GM18526 (cell line): ENCODE measurements around the gene SLC38A10.

Experiments
- POLR2A ChIP-seq: IDR thresholded peaks from 3 replicates; pipeline ENCODE4 v1.6.1; 2011; ENCODE audit not compliant: insufficient read length; ENCODE audit errors: extremely low read depth

Gene SLC38A10

DNA sequence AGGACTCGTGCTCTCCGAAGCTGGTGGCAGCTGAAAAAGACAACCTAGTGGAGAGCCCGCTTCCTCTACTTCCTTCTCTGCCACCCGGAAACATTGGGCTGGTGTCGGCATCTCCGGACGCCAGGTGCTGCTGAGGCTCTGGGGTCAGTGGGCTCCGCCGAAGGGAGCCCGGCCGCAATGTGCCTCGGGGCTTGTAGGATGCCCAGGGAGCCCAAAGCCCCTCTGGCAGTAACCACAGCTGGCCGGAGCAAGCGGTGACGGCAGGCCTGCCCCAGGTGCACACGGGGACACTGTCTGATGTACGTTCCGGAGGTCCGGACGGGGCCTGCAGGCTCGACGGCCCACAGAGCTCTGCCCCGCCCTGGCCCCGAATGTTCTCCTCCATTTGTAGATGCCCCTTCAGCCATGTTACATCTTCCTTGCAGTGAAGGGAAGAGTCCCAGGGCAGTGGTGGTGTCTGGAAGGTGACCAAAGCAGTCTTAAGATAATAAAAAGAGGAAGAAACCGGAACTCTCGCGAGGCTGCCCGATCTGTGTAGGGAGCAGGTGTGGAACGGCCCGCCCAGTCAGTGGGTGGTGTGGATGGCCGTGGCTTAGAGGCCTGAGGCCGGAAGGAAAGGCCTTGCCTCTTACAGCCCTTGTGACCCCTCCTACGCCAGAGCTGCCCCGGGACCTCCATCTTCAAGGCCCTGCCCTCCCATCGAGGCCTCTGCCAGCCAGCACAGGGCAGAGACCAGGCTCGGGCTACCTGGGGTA lies 33.3 kb downstream of the SLC38A10 start:
- TF ChIP-seq POLR2A, result no peak

DNA sequence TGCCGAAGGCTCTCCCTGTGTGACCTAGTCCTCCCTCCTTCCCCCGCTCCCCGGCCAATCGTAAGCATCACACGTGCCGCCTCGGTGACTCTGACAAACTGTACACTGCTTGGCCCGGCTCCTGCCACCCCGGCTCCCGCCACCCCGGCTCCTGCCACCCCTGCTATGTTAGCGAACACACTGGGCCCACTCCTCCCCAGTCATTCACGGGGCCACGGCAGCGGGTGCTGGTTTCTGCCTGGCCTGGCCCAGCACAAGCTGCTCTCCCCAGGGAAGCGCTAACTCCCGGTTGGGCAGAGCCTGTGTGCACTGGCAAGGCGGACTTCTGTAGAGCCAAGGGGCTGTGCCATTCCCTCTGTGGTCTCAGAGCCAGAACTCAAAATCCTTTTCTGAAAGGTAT lies 34.0 kb downstream of the SLC38A10 start:
- no peak for TF ChIP-seq POLR2A

DNA sequence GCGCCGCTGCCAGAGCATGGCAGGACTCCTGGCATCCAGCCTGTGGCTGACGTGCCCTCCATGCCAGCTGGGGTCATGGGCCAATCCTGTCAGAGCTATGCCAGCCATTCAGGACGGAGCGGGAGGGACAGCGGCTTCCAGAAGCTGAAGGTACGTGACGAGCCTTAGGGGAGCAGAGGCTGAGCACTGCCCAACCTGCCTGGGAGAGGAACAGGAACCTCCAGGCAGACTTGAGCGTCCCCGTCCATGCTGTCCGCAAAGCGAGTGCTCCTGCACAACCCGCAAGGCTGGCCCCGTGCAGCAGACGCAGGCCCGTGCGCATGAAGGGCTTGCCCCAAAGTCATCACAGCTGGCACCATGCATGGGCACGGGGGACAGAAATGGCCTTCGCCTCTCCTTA lies 34.5 kb downstream of the SLC38A10 start:
- TF ChIP-seq POLR2A, result no peak

DNA sequence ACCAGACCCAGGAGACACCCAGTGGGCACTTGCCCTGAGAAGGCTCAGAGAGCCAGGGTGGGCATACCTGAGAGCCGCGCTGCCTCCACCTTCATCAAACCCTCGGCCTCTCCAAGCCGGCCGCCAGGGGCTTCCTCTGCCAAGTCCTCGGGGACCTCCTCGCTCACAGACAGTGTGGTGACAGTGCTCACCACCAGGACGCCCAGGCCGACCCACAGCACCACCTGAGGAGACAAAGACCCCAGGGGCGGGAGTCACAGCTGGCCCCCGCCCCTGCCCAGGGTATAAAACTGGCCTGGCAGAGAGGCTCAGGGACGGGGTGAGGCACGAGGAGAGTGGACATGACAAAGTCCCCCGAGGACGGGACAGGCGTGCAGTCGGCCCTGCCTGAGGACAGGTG lies 34.9 kb downstream of the SLC38A10 start:
- no peak for TF ChIP-seq POLR2A

DNA sequence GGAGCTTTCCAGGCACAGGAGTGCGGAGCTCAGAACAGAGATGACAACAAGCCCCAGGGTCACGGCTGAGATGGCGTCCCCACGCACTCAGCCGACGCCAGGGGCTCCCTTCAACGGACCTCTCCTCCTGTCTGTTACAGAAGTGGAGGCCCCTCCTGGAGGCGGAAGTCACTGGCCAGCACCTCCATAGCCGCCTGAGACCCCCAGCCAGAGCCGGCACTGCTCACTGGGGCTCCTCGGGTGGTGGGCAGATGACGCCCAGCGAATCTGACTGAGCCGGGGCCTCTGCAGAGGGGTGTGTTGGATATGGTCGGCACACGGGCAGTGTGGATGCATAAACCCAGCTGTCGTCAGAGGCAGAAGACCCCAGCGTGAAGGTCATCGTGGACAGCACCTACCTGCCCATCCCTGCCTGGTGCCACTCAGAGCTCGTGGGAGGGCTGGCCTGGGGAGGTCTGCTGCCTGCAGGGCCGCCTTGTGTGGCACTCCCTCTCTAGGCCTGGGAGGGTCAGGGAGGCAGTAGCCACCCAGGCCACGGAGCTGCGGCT lies 36.0 kb downstream of the SLC38A10 start:
- TF ChIP-seq POLR2A, result no peak

DNA sequence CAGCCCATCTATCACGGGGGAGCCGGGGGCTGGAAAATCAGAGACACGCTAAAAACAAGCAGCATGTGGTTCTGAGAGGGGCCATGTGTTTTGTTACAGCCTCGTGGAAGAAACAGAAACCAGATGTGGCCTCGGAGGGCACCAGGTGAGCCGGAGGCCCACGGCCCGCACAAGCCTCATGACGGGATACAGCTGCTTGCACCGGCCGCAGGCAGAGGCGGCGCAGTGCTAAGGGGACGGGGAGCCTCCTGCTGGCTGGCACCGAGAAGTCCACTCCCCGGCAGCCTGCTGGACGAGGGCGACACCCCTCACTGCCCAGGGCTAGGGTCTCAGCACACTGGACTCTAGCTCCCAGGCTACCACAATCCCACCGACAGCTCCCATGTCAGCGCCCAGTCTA lies 36.8 kb downstream of the SLC38A10 start:
- TF ChIP-seq POLR2A, result no peak

DNA sequence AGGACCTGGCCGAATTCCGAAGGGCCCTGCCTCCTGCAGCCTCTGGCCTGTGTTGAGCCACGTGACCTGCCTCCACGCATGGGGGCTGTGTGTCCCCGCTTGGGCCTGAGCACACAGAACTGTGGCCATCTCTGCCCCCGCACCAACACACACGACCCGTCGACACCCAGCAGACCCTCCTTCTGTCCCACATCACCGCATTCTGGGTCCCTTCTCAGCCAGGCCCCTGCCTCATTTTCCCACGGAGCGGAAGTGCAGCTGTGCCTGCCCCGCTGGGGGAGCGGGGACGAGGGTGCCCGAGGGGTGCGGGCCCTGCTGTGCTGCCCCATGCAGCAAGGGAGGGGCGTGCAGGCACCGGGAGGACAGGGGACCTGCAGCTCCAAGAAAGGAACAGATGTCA lies 37.6 kb downstream of the SLC38A10 start:
- TF ChIP-seq POLR2A, result no peak

DNA sequence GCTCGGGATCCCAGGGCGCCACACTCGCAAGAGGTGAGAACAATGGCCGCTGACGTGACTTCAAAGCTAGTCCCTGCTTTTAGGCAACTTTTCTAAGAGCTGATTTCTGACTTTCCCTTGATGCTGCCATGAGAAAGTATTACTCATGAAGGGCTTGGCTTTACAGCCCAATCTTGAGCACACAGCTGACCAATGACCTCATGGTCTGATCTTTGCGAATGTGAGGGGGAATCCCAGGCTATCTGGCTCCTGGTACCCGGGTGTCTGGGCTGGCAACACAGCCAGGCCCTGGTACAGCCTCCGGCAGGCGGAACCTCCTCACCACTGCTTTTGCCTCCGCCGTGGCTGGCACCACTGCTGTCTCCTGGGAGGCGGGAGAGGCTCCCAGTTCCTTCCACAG lies 38.5 kb downstream of the SLC38A10 start:
- no peak for TF ChIP-seq POLR2A

DNA sequence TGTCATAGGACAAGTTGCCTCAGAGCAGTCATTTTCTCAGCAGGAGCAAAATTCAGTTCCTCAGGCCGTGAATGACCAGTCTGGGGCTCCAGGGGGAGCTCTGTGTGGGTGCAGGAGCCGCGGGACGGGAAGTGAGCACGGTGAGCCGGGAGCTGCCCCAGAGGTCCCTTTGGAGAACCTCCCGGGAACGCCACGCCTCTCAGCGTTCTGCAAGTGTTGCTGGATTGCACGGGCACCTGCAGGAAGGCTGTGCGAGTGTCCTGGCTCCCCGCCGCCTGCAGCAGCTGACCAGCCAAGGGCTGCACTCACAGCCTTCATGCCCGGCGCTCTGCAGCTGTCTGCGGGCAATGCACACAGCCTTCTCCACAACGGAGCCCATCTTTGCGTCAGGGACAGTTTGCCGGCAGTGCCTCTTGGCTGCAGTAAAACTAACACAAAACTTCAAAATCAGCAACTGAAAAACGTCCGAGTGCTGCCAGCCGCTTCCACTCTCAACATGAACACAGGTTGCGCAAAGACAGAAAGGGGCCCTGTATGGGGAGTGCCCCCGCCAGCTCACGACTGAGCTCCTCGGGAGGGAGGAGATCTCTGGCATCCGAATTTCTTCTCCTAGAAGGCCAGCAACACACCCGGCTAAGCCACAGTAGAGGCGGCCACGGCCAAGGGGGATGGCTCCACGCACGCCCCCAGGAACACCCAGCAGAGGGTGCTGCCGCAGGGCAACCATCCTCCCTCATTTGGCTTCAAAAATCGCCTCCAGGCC lies 40.0 kb downstream of the SLC38A10 start:
- TF ChIP-seq POLR2A, result no peak

DNA sequence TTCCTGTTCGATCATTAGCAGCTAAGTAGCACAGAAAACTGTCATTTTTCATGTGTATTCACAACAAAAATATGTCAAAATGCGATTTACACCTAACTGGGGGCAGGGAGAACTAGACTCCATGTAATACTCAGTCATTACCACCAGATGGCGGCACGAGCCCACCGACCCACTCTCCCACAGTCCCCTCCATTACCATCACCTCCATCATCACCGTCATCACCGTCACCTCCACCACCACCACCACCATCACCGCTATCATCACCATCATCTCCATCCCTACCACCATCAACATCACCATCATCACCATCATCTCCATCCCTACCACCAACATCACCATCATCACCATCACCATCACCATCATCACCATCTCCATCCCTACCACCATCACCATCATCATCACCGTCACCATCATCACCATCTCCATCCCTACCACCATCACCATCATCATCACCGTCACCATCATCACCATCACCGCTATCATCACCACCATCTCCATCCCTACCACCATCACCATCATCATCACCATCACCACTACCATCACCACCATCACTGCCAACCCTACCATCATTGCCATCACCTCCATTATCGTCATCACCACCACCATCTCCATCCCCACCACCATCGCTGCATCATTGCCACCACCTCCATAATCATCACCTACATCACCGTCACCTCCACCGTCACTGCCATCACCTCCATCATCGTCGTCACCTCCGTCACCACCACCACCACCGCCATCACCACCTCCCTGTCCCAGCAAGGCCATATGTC lies 41.6 kb downstream of the SLC38A10 start:
- no peak for TF ChIP-seq POLR2A

DNA sequence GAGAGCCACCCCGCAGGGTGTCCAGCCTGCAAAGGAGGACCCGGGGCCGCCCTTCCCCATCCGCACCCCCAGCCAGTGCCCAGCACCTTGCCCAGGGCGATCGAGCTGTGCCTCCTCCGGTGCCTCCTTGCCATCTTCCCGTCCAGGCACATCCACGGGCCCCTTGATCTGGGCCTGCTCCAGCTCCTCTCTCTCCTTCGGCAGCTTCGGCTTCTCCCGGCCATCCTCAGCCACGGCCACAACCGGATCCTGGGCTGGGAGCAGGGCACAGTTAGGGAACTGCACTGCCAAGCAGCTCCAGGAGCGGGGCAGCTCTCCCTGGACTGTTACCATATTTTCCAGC lies 42.1 kb downstream of the SLC38A10 start:
- no peak for TF ChIP-seq POLR2A

DNA sequence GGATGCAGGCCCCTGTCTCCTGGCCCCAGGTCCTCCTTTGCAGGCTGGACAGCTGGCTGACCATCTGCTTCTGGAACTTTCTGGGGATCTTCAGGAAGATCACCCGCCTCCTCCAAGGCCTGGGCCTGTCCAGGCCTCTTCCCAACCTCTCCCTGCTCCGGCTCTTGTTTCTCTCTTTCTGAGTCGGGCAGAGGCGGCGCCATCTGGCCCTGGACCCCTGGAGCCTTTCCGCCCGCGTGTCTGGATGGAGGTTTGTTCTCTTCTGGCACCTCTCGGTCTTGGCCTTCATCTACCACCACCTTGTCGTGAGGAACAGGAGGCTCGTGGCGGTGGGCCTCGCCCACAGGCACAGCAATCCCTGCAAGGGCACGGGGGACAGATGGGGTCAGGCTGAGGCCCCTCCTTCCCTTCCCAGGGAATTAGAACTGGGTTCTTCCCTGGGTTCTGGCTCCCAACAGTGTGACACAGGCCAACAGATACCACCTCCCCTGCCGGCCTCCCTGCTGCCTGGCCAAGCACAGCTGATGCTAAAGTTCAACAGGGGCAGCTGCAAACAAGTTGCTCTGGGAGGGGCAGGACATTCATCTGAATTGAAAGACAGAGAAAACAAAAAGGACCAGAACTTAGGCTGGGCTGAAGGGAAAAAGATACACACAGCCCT lies 42.7 kb downstream of the SLC38A10 start:
- no peak for TF ChIP-seq POLR2A

DNA sequence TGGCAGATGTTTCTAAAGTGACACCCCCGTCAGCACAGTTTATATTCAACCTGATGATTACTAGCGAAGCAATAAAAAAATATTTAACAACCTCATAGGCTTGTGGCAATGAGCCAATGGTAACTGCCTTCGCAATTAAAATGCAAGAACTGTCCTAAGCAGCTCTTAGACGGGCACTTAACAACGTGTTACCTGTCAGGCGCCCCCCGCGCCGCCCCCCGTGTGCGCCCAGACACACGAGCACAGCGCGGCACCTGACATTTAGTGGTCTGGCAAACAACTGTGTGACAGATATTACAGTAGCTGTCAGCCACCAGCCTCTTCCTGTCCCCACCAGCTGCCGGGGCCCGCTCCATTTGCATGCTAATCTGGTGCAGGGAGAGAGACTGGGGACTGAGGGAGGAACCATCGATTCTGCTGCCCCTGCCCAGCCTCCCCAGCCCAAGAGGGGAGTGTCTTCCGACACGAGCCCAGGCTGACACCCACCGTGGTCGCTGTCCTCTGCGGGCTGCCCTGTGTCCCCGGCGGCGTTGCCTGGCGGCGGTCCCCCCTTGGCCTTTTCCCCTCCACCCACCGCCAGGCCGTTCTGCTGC lies 43.3 kb downstream of the SLC38A10 start:
- no peak for TF ChIP-seq POLR2A

DNA sequence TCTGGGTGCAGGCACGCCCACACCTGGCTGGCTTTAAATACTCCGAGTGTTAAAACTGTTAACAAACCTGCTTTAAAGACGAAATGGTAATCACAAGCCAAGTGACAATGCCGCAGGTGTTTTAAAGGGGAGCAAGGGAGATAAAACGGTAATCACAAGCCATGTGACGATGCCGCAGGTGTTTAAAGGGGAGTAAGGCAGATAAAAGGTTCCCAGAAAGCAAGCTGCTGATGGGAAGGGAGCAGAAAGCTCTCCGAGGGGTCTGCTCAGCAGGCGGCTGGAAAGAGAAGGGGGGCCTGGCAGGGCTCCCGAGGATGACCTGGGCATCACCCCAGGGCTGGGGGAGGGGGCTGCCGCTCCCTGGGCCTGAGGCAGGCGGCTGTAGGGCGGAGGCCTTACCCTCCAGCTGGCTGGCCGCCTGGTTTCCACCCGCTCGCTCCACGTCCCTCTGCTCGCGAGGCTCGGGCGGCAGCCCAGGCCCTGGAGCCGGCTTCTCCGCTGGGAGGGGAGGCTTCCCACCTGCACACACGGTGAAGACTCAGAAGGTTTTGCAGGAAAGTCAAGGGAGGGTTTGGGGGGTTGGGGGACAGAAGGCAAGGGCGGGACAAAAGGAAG lies 43.9 kb downstream of the SLC38A10 start:
- TF ChIP-seq POLR2A, result no peak

DNA sequence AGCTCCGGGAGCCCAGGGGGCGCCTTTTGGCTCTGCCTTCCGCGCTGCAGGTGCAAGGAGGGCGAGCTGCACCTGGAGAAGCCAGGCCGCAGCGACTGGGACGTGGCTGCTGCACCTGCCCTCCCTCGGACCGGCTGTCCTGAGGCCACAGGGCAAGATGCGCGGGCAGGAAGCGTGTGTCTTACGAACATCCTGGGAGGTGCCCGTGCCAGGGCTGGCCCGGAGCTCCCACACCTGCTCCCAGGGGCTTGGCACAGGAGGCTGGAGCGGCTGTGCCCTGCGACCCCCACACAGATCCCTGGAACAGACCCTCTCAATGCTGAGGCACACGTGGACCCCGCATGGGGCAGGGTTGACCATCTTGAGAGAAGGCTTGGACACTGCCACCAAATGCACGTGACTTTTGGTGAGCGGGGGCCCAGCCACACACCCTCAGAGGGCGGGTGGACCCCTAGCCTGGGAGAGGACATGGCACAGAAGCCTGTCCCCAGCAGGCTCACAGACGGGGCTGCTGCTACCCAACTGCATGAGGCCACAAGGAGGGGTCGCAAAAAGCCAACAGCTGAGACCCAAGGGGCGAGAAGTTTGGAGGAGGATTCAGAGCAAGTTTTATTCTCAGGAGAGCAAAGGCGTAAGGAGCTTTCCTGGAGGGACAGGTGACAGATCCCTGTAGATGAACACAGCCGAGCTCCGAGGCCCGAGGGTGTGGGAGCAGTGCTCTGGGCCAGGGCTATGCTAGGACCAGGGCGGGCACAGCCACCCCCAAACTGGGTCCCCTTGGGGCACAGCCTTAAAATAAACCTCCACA lies 44.6 kb downstream of the SLC38A10 start:
- no peak for TF ChIP-seq POLR2A
